ENCODE data around the gene TMEM242.

- TF ChIP-seq CSDC2 (CRISPR knock-in tag; IDR thresholded peaks at IDR 0.05) (no peak), PPARA (CRISPR knock-in tag; IDR thresholded peaks at IDR 0.05; ENCODE audit: borderline replicate concordance) (no peak), ARNTL (CRISPR knock-in tag; IDR thresholded peaks at IDR 0.05; ENCODE audit: borderline replicate concordance, low read depth) (no peak), PATZ1 (CRISPR knock-in tag; IDR thresholded peaks at IDR 0.05; ENCODE audit: borderline replicate concordance) (no peak), CSRNP3 (CRISPR knock-in tag; IDR thresholded peaks at IDR 0.05) (no peak), ZNF565 (CRISPR knock-in tag; conservative IDR thresholded peaks at IDR 0.05; ENCODE audit: low read depth) (no peak), ZNF8 (CRISPR knock-in tag; IDR thresholded peaks at IDR 0.05) (no peak), TSHZ2 (CRISPR knock-in tag; IDR thresholded peaks at IDR 0.05) (no peak)
Measured at GRCh38 chr6:157240960-157241311, 82.4 kb downstream of the TMEM242 start.
